GM12864 (cell line): ENCODE results near the gene NCS1.

Experiments used
- DNase-seq: peaks from one replicate; pipeline ENCODE4 v3.0.0-alpha.2; 2011; ENCODE audit warnings: low read depth
- H3K4me3 ChIP-seq: 2 replicates; pipeline ENCODE4 v1.5.1; 2011; ENCODE audit warnings: mild to moderate bottlenecking, low read depth, low read length, control low read depth
- CTCF ChIP-seq: IDR thresholded peaks from 2 replicates; pipeline ENCODE4 v1.5.1; 2011; ENCODE audit warnings: low read depth, mild to moderate bottlenecking, moderate library complexity, low read length, control low read depth, inconsistent platforms; ENCODE audit errors: missing control alignments

Gene NCS1

GRCh38 chr9:130240410-130241197 lies 68.4 kb downstream of the NCS1 start:
- DNase-seq = no peak
- H3K4me3 ChIP-seq = no peak overlapping the region
- TF ChIP-seq CTCF = no peak

DNA sequence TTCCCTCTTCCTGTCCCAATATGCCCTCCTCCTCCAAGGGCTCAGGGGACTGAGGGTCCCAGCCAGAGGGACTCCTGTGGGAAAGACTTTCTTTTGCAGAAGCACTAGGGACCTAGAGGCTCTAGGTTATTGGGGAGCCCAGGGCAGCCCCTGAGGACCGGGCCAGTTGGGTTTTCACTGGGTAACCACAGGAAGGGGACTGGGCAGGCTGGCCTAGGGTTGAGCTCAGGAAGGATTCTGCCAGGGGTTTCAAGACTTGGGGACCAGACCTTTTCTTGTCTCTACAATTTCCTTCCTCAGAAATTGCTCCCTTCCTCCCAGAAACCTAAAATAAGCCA lies 69.0 kb downstream of the NCS1 start:
- TF ChIP-seq CTCF = no peak
- DNase-seq = no peak

DNA sequence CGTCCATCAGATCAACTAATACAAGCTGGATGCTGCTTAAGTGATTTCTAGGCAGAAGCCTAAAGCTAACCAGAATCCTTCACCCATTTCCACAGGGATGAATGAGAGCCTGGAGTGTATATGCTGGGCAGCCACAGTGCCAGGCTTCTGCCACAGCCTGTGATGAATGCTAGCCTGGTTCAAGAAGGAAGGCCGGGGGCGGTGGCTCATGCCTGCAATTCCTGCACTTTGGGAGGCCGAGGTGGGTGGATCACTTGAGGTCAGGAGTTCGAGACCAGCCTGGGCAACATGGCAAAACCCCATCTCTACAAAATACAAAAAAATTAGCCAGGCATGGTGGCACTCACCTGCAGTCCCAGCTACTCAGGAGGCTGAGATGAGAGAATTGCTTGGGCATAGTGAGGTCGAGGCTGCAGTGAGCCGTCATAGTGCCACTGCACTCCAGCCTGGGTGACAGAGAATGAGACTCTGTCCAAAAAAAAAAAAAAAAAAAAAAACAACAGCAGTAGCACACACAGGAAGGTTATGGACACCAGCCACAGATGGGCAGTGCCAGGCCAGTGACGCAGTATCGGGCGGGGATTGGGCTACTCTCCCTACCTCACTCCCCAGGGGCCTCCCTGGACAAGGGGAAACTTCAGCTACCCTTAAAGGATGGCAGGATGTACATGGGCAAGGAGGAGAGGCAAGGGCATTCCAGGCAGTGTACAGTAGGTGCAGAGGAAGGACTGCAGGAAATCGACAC lies 70.2 kb downstream of the NCS1 start:
- no peak overlapping the region for H3K4me3 ChIP-seq
- TF ChIP-seq CTCF = no peak
- no peak for DNase-seq

More for the DNA sequence above, 69.0 kb downstream of the NCS1 start:
- no peak overlapping the region for H3K4me3 ChIP-seq

- no peak overlapping the region for H3K4me3 ChIP-seq
- no peak for DNase-seq
- peak; percentile 86 for TF ChIP-seq CTCF
Measured at GRCh38 chr9:130243015-130243881, 71.0 kb downstream of the NCS1 start.

- no peak overlapping the region for H3K4me3 ChIP-seq
- no peak for DNase-seq
- TF ChIP-seq CTCF = no peak
Measured at GRCh38 chr9:130243882-130244170, 71.6 kb downstream of the NCS1 start.

DNA sequence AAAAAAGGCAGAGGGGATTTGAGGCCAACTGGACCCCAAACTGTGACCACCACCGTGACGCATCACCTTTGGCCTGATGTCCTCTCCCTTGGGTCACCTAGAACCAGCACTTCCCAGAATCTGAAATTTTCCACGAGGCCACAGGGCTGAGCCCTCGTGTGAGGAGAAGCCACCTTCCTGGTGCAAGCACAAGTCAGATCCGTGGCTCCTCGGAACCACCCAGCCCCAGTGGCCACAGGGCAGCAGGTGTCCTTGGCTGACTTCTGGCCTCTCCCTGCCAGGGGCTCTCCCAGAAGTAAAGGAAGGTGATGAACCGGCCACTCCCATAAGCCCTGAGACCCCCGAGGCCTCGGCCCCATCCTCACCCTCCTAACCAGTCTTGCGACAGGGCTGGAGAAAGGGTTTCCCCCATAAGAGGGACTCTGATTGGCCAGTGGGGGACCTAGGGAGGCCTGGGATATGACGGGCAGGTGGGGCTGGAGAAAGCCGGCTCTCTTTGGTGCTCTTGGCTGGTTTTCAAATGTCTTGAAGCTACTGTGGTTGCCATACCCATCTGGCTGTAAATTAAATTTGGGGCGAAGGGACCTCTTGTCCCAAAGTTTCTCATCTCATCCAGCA lies 72.5 kb downstream of the NCS1 start:
- no peak for TF ChIP-seq CTCF
- no peak overlapping the region for H3K4me3 ChIP-seq
- DNase-seq = no peak
